HFFc6 (cell line): ENCODE results near the gene RETSAT. TPM values are rescaled to one million over a fixed set of nuclear protein-coding genes. Genes with fewer than 3 reads are reported as not detected.
A peak's percentile ranks its signal among the peaks of the same experiment; 100 is the strongest.
"Not testable (repeated sequence)": the region's sequence is repeated elsewhere in the genome, so short reads cannot be mapped to it uniquely, and the experiment has no call there.

Experiments
- DNase-seq: peaks from one replicate; pipeline ENCODE4 v3.0.0-alpha.2; 2018
- H3K27ac Mint-ChIP-seq: 2 replicates; pipeline ENCODE4 v1.8.0; 2020; ENCODE audit warnings: mild to moderate bottlenecking, mixed read lengths
- H3K27me3 Mint-ChIP-seq: 2 replicates; pipeline ENCODE4 v1.8.0; 2021; ENCODE audit warnings: mild to moderate bottlenecking, moderate library complexity, mixed read lengths; ENCODE audit not compliant: insufficient read depth
- H3K36me3 Mint-ChIP-seq: 2 replicates; pipeline ENCODE4 v1.8.0; 2021; ENCODE audit warnings: low read depth, mixed read lengths
- H3K4me1 Mint-ChIP-seq: 2 replicates; pipeline ENCODE4 v1.8.0; 2020; ENCODE audit warnings: low read depth, mixed read lengths
- H3K4me3 Mint-ChIP-seq: 2 replicates; pipeline ENCODE4 v1.8.0; 2020; ENCODE audit warnings: mild to moderate bottlenecking, moderate library complexity, mixed read lengths
- H3K9me3 Mint-ChIP-seq: 2 replicates; pipeline ENCODE4 v1.8.0; 2020; ENCODE audit warnings: mild to moderate bottlenecking, mixed read lengths
- CTCF ChIP-seq: fragments of 200-600 bp; sonication (generic); IDR thresholded peaks from 2 replicates; pipeline ENCODE4 v1.5.0; 2021; ENCODE audit warnings: antibody characterized with exemption, mild to moderate bottlenecking
- total RNA-seq, 6 experiments: library from RNA; stranded (reverse); fragmentation: NEBNext Ultra II Directional; extraction: Animal tissue kit (Norgen Biotek cat#: 25700); gene quantifications; 2 replicates in 1 of 6; 3 replicates in 5 of 6; pipeline ENCODE4 v1.2.3, GENCODE V29; 2021

The RETSAT gene
- total RNA-seq, 6 experiments from 2014 or later: 36.3 to 50.4 (median 39.0) TPM

GRCh38 chr2:85318222-85319074, 35.9 kb downstream of the RETSAT start:
- Mint-ChIP-seq H3K36me3 (peaks cover 55% of the 10 kb centered on the region), H3K4me1 (peaks cover 63% of the 10 kb centered on the region), H3K27ac (peak overlapping the region; percentile 72), H3K4me3 (peak overlapping the region; percentile 52; the same call in 1 of the 2 replicates), H3K27me3 (peaks cover 6% of the 10 kb centered on the region), H3K9me3 (no peaks in the 10 kb centered on the region)
- peak; percentile 88 for DNase-seq
- TF ChIP-seq CTCF: no peak

- Mint-ChIP-seq H3K36me3 (peaks cover 37% of the 10 kb centered on the region), H3K4me1 (peaks cover 45% of the 10 kb centered on the region)
- not testable (repeated sequence) for H3K27me3 Mint-ChIP-seq, DNase-seq, H3K27ac Mint-ChIP-seq, H3K4me3 Mint-ChIP-seq, H3K9me3 Mint-ChIP-seq
These were observed 38.4 kb downstream of the RETSAT start for GRCh38 chr2:85315921-85316320.

- Mint-ChIP-seq H3K9me3 (no peaks in the 10 kb centered on the region), H3K27me3 (peaks cover 6% of the 10 kb centered on the region), H3K36me3 (peaks cover 27% of the 10 kb centered on the region), H3K4me3 (no peak overlapping the region), H3K4me1 (peaks cover 41% of the 10 kb centered on the region), H3K27ac (no peak overlapping the region)
- TF ChIP-seq CTCF: no peak
- DNase-seq: no peak
These were observed 39.5 kb downstream of the RETSAT start for GRCh38 chr2:85314884-85315242.

GRCh38 chr2:85312404-85312803, 41.9 kb downstream of the RETSAT start:
- H3K4me3 Mint-ChIP-seq: no peak overlapping the region; the same call in 1 of the 2 replicates
- peaks cover 8% of the 10 kb centered on the region for H3K27me3 Mint-ChIP-seq
- H3K36me3 Mint-ChIP-seq: peaks cover 20% of the 10 kb centered on the region
- H3K27ac Mint-ChIP-seq: peak overlapping the region; percentile 64; the same call in 1 of the 2 replicates
- no peak for TF ChIP-seq CTCF
- peak; percentile 57 for DNase-seq
- no peaks in the 10 kb centered on the region for H3K9me3 Mint-ChIP-seq
- H3K4me1 Mint-ChIP-seq: peaks cover 31% of the 10 kb centered on the region

GRCh38 chr2:85310330-85310729, 44.0 kb downstream of the RETSAT start:
- Mint-ChIP-seq H3K4me3 (no peak overlapping the region), H3K27me3 (peaks cover 8% of the 10 kb centered on the region), H3K4me1 (peaks cover 27% of the 10 kb centered on the region), H3K27ac (0 out of 2 replicates have a peak overlapping the region, but pooled peaks have one; percentile 13), H3K9me3 (no peaks in the 10 kb centered on the region), H3K36me3 (peaks cover 10% of the 10 kb centered on the region)
- no peak for DNase-seq
- no peak for TF ChIP-seq CTCF

GRCh38 chr2:85309699-85310321, 44.5 kb downstream of the RETSAT start:
- no peak for DNase-seq
- peaks cover 27% of the 10 kb centered on the region for H3K4me1 Mint-ChIP-seq
- no peak overlapping the region for H3K4me3 Mint-ChIP-seq
- peaks cover 10% of the 10 kb centered on the region for H3K36me3 Mint-ChIP-seq
- peaks cover 8% of the 10 kb centered on the region for H3K27me3 Mint-ChIP-seq
- H3K27ac Mint-ChIP-seq: no peak overlapping the region
- H3K9me3 Mint-ChIP-seq: no peaks in the 10 kb centered on the region
- no peak for TF ChIP-seq CTCF
